Fibroblast of skin of abdomen (primary cell): ENCODE results near the gene LBHD1.
"Not testable (repeated sequence)": the region's sequence is repeated elsewhere in the genome, so short reads cannot be mapped to it uniquely, and the experiment has no call there.

Experiments used
- DNase-seq: peaks from one replicate; pipeline ENCODE4 v3.0.0-alpha.2; 2013

The LBHD1 gene

DNA sequence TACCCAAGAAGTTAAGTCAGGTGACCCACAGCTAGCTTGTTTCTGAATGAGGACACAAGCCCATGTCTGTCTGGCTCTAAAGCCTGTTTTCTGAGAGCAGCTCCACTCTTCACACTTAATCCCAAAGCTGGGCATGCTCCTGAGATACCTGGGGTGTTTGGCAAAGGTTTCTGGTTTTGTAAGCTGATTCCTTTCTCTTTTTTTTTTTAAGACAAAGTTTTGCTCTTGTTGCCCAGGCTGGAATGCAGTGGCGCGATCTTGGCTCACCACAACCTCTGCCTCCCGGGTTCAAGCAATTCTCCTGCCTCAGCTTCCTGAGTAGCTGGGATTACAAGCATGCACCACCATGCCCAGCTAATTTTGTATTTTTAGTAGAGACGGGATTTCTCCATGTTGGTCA lies 21.6 kb upstream of the LBHD1 start:
- not testable (repeated sequence) for DNase-seq

DNA sequence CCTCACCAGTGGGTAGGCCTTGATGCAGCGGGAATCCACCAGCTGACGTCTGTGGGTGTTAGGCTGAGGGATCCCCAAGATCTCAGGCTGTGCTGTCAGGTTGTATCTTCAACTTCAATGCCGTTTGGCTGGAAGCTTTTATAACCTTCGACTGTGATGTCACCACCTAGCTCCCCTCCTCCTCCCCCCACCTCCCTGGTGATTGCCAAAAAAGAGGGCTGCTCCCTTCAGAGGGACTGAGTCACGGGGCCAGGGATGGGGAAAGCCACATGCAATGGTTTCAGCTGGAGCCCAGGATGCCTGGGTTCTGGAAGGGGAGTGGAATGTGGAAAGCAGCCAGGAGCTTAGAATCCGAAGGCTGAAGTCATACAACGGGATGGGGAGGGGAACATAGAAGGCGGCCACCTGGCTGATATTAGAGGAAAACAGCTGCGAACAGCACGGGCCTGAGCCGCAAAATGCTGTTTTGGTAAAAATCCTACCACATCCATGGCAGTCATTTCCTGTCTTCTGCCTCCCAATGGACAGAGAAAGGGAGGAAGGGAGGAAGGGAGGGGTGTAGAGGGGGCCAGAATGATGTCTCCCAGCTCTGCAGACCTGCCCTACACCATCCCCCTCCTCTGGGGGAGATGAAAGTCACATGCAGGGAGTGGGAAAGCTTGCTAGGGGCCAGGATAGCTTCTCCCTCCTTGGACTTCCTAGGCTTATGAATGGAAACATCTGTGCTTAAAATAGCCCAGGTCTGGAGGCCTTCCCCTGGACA lies 17.5 kb upstream of the LBHD1 start, which contains the start of gene LRRN4CL:
Gene LRRN4CL, minus strand, starts transcription at position 110 of the 763 bp plus-strand sequence. CDS start 1,022 bp downstream, outside the sequence.
- peak; percentile 97 for DNase-seq

- no peak for DNase-seq
These were observed 16.4 kb upstream of the LBHD1 start for GRCh38 chr11:62688491-62688890.

GRCh38 chr11:62687508-62688396 lies 15.7 kb upstream of the LBHD1 start:
- no peak for DNase-seq

DNA sequence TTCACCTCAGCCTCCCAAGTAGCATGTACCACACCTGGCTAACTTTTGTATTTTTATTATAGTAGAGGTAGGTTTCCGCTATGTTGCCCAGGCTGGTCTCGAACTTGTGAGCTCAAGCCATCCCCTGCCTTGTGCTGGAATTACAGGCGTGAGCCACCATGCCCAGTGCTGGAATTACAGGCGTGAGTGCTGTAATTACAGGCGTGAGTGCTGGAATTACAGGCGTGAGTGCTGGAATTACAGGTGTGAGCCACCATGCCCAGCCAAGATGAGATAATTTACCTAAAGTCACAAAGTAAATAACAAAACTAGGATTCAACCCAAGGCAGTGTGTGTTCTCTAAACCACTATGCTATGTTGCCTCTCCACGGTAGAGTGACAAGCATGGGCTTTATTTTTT lies 10.5 kb upstream of the LBHD1 start:
- DNase-seq, result no peak

GRCh38 chr11:62680825-62681240 lies 8.8 kb upstream of the LBHD1 start:
- DNase-seq, result peak; percentile 78

GRCh38 chr11:62678770-62679696 lies 7.0 kb upstream of the LBHD1 start, which contains the start of gene UBXN1:
Gene UBXN1, minus strand, starts transcription at chr11:62679073. Its CDS starts 150 bp downstream, at chr11:62678923.
- DNase-seq, result peak; percentile 87

DNA sequence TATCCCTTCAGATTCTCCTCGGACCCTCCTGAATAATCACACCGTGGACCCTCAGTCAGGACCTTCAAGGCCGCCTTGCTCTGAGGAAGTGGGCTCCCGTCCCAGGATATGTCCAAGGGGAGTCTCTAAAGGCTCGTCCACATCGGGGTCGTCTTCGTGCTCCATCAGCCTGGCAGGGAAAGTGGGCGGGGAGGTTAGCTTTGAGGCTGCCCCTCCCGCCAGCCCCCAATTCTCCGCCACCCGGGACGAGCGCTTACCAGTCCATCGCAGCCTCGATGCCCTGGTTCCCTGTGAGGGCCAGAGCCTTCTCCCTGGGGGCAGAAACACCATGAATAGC lies 6.3 kb upstream of the LBHD1 start:
- no peak for DNase-seq

DNA sequence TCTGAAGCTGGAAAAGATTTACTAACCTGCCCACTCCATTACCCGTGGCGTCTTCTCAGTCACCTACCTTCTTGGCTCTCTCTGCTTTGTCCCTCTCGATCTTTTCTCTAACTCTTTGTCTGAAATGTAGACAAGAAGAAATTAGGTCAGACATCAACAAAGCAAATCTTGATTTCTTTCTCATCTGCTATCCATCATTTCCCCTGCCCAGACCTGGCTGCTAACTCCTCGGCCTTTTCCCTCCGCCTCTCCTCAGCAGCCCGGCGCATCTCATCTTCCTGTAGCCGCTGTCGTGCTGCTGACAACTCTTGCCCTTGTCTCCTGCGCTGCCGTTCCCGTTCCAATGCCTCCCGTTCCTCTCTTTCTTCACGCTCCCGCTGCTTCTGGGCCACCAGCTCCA lies 5.6 kb upstream of the LBHD1 start:
- DNase-seq, result no peak

DNA sequence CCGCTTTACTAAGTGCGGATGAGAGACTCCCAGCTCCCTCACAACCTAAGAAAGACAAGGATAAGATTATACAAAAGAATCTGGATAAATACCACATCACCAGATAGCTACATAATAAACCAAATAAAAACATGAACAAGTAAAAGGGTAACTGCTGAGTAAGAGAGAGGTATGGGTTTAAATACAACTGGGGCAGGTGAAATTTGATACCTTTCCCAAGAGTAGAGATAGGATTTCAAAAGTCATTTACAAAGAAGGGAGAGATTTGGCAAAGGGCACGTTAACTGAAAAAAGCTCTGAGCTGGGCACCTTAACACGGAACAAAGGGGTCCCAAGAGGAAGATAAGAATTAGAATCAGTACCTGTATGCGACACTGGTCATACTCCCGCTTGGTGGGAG lies 5.1 kb upstream of the LBHD1 start:
- no peak for DNase-seq

DNA sequence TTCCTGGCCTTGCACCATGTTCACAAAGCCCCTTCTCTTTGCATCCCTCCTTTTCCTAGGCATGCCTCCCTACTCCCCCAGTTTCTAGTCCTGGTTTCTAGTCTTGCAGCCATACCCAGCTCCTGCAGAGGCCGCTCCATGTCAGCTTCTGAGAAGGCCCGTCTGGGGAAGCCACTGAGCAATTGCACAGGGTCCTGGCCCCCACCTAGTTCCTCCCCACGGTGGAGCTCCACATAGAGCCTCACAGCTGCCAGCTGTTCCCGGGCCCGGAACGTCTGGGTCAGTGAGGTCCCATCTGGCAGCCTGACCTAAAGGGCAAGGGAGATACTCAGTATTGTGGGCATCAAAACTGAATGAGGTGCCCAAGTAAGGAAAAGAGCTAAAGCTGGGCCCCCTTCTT lies 4.6 kb upstream of the LBHD1 start:
- no peak for DNase-seq

DNA sequence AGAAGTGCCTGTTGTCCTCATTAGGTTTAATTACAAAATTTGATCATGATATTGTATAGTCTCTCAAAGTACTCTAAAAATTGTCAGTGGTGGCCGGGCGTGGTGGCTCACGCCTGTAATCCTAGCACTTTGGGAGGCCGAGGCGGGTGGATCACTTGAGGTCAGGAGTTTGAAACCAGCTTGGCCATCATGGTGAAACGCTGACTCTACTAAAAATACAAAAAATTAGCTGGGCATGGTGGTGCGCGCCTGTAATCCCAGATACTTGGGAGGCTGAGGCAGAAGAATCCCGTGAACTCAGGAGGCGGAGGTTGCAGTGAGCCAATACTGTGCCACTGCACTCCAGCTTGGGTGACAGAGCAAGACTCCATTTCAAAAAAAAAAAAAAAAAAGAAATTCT lies 3.3 kb upstream of the LBHD1 start:
- DNase-seq, result not testable (repeated sequence)

DNA sequence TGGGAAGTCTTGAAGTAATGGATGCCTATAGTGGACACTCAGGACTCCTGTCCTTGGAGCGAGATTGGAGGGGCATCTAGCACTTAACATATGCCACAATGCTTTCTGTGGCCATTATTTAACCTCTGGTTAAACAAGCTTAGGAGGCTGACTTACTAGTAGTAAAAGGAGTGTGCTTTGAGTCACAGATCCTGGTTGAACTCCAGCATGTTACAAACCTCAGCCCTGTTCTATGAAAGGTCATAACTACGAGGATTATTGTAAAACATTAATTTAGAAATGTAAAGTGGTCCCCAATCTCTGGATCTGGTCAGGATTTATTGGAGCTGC lies 1.1 kb upstream of the LBHD1 start:
- no peak for DNase-seq

DNA sequence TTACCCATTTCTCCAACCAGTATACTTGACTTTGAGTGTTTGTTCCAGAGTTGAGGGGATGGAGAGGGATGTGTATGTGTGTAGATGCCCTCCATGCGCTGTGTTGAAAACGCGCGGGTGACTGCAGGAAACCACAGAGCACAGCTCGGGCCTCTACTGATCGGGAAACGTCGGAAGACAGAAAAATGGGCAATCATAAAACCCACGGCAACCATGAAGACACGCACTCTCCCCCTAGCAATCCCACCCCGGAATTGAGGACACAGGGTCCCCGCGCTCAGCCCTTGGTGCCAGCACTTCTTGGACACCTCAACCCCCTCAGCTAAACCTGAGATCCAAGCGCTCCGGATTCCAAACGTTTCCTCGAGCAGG lies 845 bp downstream of the LBHD1 start:
- DNase-seq, result no peak

DNA sequence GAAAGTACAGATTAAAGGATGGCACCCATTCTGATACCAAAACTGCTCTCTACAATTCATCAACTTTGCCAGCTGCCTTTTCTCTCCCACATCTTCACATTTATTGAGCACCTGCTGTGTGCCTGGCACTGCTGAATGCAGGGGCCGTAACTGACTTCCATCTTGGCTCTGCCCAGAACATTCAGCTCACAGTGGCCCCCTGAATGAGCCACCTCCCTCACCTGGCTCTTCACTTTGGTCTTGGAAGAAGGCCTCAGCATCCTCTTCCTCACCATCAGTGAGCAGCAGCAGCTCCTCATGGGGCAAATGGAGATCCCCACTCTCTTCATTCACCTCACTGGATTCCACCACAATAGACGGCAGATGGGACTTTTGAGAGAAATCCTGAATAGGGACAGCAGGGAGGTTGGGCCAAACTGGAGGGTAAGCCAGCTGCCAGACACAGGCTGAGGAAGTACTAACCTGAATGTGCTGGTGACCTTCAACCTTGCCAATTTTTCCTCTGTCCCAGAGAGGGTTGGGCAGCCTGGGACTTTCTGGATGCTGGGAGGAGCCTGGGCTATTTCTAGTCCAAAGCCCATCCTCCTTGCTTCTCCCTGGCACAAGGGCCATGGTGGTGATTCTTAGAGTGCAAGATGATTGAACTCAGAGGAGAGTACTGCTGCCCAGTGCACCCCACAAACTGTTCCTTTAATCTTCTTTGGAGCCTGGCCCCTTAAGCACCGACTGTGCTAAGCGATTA lies 2.5 kb downstream of the LBHD1 start:
- no peak for DNase-seq

- no peak for DNase-seq
These were observed 4.6 kb downstream of the LBHD1 start for GRCh38 chr11:62667460-62667859.

DNA sequence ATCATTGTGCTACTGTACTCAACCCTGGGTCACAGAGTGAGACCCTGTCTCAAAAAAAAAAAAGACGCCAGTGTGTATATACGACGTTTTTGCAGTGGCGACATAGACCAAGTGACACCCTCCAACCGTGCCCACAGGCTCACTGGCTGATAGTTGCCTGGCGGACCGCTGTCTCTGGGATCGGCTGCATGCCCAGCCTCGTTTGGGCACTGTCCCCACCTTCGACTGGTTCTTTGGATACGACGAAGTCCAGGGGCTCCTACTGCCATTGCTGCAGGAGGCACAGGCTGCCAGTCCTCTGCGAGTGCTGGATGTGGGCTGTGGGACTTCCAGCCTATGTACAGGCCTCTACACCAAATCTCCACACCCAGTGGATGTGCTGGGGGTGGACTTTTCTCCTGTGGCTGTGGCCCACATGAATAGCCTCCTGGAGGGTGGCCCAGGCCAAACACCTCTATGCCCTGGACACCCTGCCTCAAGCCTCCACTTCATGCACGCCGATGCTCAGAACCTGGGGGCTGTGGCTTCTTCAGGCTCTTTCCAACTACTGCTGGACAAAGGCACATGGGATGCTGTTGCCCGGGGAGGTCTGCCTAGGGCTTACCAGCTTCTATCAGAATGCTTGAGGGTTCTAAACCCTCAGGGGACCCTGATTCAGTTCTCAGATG lies 5.7 kb downstream of the LBHD1 start:
- no peak for DNase-seq

GRCh38 chr11:62665599-62666258 lies 6.3 kb downstream of the LBHD1 start:
- DNase-seq, result peak; percentile 53

DNA sequence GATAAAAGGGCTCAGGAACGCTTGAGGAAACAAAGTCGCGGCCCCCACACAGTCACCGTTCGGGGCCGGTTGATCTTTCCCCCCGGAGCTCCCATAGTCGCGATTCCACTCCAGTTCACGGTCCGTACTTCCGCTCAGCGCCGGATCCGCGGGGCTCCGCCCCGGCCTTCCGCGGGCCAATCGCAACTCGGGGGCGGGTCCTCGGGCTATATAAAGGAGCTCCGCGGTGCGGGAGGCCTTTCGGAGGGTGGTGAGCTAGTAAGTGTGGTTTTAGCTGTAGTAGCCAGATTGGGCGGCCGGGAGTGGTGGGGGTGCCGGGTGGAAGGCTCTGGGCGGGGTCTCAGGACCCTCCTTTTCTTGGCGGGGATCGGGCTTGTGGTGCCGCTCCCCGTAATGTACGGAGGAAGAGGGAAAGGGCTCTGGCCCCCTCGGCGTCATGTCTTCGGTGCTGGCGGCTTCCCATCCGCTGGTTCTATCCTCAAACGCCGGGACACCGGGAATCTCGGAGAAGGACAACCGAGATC lies 6.9 kb downstream of the LBHD1 start, which contains the start of the genes C11orf98 and CSKMT:
Gene C11orf98, minus strand, starts transcription at position 136 of the 524 bp plus-strand sequence. Its CDS starts 41 bp downstream, at position 95.
Gene CSKMT, plus strand, starts transcription at position 238 of the 524 bp plus-strand sequence. CDS start 568 bp downstream, outside the sequence.
- peak; percentile 93 for DNase-seq

DNA sequence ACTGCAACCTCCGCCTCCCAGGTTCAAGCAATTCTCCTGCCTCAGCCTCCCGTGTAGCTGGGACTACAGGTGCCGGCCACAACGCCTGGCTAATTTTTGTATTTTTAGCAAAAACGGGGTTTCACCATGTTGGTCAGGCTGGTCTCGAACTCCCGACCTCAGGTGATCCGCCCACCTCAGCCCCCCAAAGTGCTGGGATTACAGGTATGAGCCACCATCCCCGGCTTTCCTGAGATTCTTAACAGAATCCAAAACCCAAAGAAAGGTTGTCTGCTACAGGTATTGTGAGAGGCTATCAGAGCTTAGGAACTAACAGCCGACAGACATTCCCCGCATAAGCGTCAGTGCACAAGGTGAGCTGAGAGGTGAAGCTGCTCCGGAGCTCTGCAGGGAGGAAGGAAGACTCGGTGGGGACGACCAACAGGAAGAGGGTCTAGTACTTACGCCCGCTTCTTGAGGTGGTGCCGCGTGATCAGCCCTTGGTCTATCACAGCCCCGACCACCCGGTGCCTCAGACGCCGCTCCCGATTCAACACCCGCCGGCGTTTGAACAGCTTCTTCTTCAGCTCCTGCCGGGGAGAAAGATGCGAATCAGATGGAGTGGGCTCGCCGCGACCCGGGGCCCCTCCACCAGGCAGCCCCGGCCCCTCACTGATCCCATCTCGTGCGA lies 7.5 kb downstream of the LBHD1 start:
- DNase-seq, result peak; percentile 49
